SU-DHL-6 (cell line): ENCODE results near the gene FUOM.
"Not testable (repeated sequence)": the region's sequence is repeated elsewhere in the genome, so short reads cannot be mapped to it uniquely, and the experiment has no call there.

Experiments
- H2AFZ ChIP-seq: fragments of 200-600 bp; sonication (generic); 2 replicates; pipeline ENCODE4 v1.6.1; 2014; ENCODE audit warnings: low read depth, mild to moderate bottlenecking, moderate library complexity, mixed read lengths, antibody characterized with exemption, low read length; ENCODE audit not compliant: severe bottlenecking
- H3F3A ChIP-seq: fragments of 200-600 bp; shearing (Covaris generic); 2 replicates; pipeline ENCODE4 v1.6.0; 2016; ENCODE audit warnings: antibody characterized with exemption, mild to moderate bottlenecking; ENCODE audit not compliant: insufficient read depth
- H3K27ac ChIP-seq: fragments of 200-600 bp; sonication (generic); 2 replicates; pipeline ENCODE4 v1.5.1; 2016; ENCODE audit warnings: low read depth, mild to moderate bottlenecking, low read length, moderate library complexity, mixed read lengths
- H3K27me3 ChIP-seq: fragments of 200-600 bp; sonication (generic), shearing (Covaris generic); 2 replicates; pipeline ENCODE4 v1.6.0; 2014; ENCODE audit warnings: mild to moderate bottlenecking, low read length
- H3K36me3 ChIP-seq: fragments of 200-600 bp; sonication (generic); 2 replicates; pipeline ENCODE4 v1.6.1; 2014; ENCODE audit warnings: mild to moderate bottlenecking, low read length, mixed read lengths
- H3K4me2 ChIP-seq: fragments of 300-600, 200-600 bp; shearing (Covaris generic), sonication (generic); 2 replicates; pipeline ENCODE4 v1.6.0; 2014; ENCODE audit warnings: low read length, low read depth, mild to moderate bottlenecking; ENCODE audit not compliant: poor library complexity, severe bottlenecking
- H3K4me3 ChIP-seq: fragments of 200-600 bp; sonication (generic); 2 replicates; pipeline ENCODE4 v1.5.1; 2014; ENCODE audit warnings: antibody characterized with exemption, low read length, mild to moderate bottlenecking, mixed read lengths; ENCODE audit not compliant: insufficient read depth, poor library complexity, severe bottlenecking
- H3K79me2 ChIP-seq: fragments of 200-600 bp; sonication (generic); 2 replicates; pipeline ENCODE4 v1.6.1; 2014; ENCODE audit warnings: mild to moderate bottlenecking, low read length, moderate library complexity; ENCODE audit not compliant: insufficient read depth
- H3K9ac ChIP-seq: fragments of 200-600 bp; sonication (generic); 2 replicates; pipeline ENCODE4 v1.7.0; 2014; ENCODE audit warnings: mild to moderate bottlenecking, low read length
- H3K9me2 ChIP-seq: fragments of 200-600 bp; sonication (generic); replicated peaks from 2 replicates; pipeline ENCODE4 v1.6.1; 2014; ENCODE audit warnings: low read length; ENCODE audit not compliant: insufficient read depth
- H3K9me3 ChIP-seq: fragments of 200-600 bp; sonication (generic); 2 replicates; pipeline ENCODE4 v1.6.1; 2014; ENCODE audit warnings: low read length, mixed read lengths; ENCODE audit not compliant: insufficient read depth
- H4K20me1 ChIP-seq: fragments of 200-600 bp; sonication (generic); 2 replicates; pipeline ENCODE4 v1.6.1; 2014; ENCODE audit warnings: low read depth, mild to moderate bottlenecking, antibody characterized with exemption, low read length, moderate library complexity, mixed read lengths
- EZH2phosphoT487 ChIP-seq: fragments of 200-600 bp; sonication (generic), shearing (Covaris generic); conservative IDR thresholded peaks from 2 replicates; pipeline ENCODE4 v1.6.1; 2018; ENCODE audit warnings: mild to moderate bottlenecking, antibody characterized with exemption, low read length, moderate library complexity, mixed read lengths
- TF ChIP-seq, protein P1 (sequence below): fragments of 200-600 bp; sonication (generic); IDR thresholded peaks from one replicate; pipeline ENCODE4 v1.5.1; 2017; ENCODE audit warnings: antibody characterized with exemption, mild to moderate bottlenecking, low read length, moderate library complexity; ENCODE audit not compliant: insufficient read depth, poor library complexity, severe bottlenecking

FUOM gene

DNA sequence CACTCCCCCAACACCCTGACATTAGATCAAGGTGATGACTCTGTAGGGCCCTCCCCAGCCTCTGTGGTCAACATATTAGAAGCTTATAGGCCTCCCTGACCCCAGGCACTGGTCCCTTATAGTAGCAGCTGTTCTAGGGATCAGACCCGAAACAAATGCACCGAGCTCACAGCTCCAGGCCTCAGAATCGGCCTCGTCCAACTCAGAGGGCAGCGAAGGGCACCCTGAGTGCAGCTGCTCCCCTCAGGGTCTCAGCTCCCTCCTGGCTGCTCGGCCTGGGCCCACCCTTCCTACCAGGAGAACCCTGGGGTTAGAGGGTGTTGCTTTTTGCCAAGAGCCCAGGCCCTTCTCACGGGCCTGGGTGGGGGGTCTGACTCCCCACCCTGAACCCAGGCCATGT, 10.3 kb upstream of the FUOM start:
- Histone ChIP-seq H4K20me1 (no peaks in the 10 kb centered on the region), H3K27ac (no peak overlapping the region), H3K27me3 (no peaks in the 10 kb centered on the region), H3K4me3 (no peak overlapping the region), H3K79me2 (no peaks in the 10 kb centered on the region), H3K9me3 (no peaks in the 10 kb centered on the region), H3F3A (no peaks in the 10 kb centered on the region), H3K9me2 (no peaks in the 10 kb centered on the region), H3K4me2 (no peak overlapping the region), H3K9ac (no peak overlapping the region), H3K36me3 (no peaks in the 10 kb centered on the region), H2AFZ (no peak overlapping the region)
- TF ChIP-seq EZH2phosphoT487, result no peak
- TF ChIP-seq, protein P1, sequence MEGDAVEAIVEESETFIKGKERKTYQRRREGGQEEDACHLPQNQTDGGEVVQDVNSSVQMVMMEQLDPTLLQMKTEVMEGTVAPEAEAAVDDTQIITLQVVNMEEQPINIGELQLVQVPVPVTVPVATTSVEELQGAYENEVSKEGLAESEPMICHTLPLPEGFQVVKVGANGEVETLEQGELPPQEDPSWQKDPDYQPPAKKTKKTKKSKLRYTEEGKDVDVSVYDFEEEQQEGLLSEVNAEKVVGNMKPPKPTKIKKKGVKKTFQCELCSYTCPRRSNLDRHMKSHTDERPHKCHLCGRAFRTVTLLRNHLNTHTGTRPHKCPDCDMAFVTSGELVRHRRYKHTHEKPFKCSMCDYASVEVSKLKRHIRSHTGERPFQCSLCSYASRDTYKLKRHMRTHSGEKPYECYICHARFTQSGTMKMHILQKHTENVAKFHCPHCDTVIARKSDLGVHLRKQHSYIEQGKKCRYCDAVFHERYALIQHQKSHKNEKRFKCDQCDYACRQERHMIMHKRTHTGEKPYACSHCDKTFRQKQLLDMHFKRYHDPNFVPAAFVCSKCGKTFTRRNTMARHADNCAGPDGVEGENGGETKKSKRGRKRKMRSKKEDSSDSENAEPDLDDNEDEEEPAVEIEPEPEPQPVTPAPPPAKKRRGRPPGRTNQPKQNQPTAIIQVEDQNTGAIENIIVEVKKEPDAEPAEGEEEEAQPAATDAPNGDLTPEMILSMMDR, result no peak

DNA sequence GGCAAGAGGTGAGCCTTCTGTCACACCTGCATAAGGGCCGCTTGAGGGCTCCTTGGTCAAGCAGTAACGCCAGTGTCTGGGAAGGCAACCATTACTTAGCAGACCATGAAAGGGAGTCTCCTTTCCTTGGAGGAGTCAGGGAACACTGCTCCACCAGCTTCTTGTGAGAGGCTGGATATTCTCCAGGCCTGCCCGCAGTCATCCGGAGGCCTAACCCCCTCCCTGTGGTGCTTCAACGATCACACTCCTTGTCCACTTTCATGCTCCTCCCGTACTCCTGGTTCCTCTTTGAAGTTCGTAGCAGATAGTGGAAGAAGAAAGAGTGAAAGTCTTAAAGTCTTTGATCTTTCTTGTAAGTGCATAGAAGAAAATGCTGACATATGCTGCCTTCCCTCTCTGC, 9.6 kb upstream of the FUOM start:
- H3F3A ChIP-seq, H3K9ac ChIP-seq, H3K9me3 ChIP-seq, H3K9me2 ChIP-seq, H3K27ac ChIP-seq, H3K4me3 ChIP-seq, H3K36me3 ChIP-seq, H3K79me2 ChIP-seq, H2AFZ ChIP-seq, H3K4me2 ChIP-seq, H3K27me3 ChIP-seq, H4K20me1 ChIP-seq: not testable (repeated sequence)

DNA sequence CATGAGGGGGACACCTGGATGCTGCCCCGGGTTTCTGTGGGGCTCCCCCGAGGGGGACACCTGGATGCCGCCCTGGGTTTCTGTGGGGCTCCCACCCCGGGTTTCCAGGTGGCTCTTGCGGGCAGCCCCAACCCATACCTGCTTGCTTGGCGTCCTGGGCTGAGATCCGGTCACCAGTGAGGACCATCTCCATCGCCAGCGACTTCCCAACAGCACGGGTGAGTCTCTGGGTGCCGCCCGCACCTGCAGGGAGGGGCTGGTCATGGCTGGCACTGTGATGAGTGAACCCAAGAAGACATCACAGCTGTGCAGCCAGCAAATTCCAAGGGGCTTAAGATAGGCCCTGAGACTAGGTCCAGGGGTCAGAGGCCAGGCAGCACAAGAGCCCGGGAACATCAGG, 8.9 kb upstream of the FUOM start:
- Histone ChIP-seq H4K20me1 (no peaks in the 10 kb centered on the region), H3K79me2 (no peaks in the 10 kb centered on the region), H3K9ac (no peak overlapping the region), H3K27ac (no peak overlapping the region), H3K9me3 (no peaks in the 10 kb centered on the region), H2AFZ (no peak overlapping the region), H3K9me2 (no peaks in the 10 kb centered on the region), H3K27me3 (no peaks in the 10 kb centered on the region), H3K4me3 (no peak overlapping the region), H3K36me3 (no peaks in the 10 kb centered on the region), H3K4me2 (no peak overlapping the region), H3F3A (no peaks in the 10 kb centered on the region)
- TF ChIP-seq, protein P1, result no peak
- no peak for TF ChIP-seq EZH2phosphoT487

DNA sequence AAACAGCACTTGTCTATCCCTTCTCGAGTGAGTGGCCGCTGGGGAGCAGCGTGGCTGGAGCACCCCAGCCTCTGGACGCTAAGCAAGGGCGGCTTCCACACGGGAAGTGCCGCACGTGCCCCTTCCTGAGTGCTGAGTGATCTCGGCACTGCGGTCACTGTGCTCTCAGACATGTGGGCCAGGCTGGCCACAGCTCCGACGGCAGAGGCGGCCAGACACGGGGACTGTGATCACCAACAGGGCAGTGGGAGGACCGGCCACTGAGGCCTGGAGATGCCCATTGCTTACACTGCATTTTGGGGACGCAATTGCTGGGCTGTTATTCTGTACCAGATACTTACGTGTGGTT, 8.3 kb upstream of the FUOM start:
- no peak overlapping the region for H3K4me3 ChIP-seq
- no peak overlapping the region for H3K9ac ChIP-seq
- no peaks in the 10 kb centered on the region for H4K20me1 ChIP-seq
- H3K36me3 ChIP-seq, result no peaks in the 10 kb centered on the region
- no peaks in the 10 kb centered on the region for H3F3A ChIP-seq
- no peak overlapping the region for H3K27ac ChIP-seq
- no peaks in the 10 kb centered on the region for H3K27me3 ChIP-seq
- H3K79me2 ChIP-seq, result no peaks in the 10 kb centered on the region
- H3K9me2 ChIP-seq, result no peaks in the 10 kb centered on the region
- no peaks in the 10 kb centered on the region for H3K9me3 ChIP-seq
- TF ChIP-seq EZH2phosphoT487, result no peak
- TF ChIP-seq, protein P1, result no peak
- H3K4me2 ChIP-seq, result no peak overlapping the region
- no peak overlapping the region for H2AFZ ChIP-seq
